ENCODE results near the gene PGM1.

The PGM1 gene

DNA sequence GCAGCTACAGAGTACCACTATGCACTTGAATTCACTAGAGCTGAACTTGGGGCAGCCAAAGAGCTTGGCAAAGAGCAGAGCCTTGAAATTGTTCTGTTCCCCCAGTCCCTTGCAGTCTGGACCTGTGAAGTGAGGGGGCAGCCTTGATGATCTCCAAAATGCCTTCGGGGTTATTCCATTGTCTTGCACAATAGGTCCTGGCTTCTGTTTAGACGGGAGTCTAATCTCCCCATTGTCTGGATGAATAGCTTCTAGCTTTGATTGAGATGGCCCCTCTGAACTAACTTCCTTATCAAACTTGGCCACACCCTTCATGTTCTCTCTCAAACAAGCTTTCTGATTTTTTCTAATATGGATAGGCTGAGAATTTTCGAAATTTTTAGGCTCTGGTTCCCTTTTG is 72.6 kb downstream of the PGM1 start:
- DNase-seq (ENCODE audit: low read depth in 2 of 2): no peak

DNA sequence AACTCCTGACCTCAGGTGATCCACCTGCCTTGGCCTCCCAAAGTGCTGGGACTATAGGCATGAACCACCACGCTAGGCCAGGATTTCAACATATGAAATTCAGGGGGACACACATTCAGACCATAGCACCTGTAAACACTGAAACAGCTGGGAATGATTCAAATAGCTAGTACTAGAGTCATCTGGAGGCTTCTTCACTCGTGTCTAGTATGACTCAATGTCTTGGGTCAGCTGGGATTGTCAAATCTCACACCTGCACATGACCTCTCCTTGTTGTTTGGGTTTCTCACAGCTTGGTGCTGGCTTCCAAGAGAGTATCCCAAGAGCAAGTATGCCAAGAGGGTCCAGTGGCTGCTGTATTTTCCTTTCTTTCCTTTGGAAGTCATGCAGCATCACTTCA is 75.1 kb downstream of the PGM1 start:
- no peak for DNase-seq (ENCODE audit: low read depth in 2 of 2)

GRCh38 chr1:63669151-63669961 is 76.1 kb downstream of the PGM1 start:
- DNase-seq (ENCODE audit: low read depth in 2 of 2): no peak

GRCh38 chr1:63670164-63670563 is 77.0 kb downstream of the PGM1 start:
- no peak for DNase-seq (ENCODE audit: low read depth in 2 of 2)

DNA sequence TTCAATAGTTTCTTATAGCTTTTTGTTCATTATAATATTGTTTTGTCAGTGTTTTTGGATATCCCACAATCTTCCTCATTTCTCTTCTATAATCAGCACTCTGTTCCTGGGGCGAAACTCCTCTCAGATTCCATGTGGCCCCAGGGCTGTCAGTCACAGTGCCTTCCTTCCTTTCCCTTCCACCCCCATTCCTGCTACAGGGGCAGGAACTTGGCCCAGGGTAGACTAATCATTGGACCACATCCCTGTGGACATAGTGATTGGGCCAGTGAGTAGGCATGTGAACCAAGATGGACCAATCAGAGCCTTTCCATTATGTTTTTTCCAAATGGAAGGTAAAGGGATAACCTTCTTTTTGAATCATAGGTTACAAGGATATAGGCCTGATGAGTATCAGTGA is 78.3 kb downstream of the PGM1 start:
- no peak for DNase-seq (ENCODE audit: low read depth in 2 of 2)

DNA sequence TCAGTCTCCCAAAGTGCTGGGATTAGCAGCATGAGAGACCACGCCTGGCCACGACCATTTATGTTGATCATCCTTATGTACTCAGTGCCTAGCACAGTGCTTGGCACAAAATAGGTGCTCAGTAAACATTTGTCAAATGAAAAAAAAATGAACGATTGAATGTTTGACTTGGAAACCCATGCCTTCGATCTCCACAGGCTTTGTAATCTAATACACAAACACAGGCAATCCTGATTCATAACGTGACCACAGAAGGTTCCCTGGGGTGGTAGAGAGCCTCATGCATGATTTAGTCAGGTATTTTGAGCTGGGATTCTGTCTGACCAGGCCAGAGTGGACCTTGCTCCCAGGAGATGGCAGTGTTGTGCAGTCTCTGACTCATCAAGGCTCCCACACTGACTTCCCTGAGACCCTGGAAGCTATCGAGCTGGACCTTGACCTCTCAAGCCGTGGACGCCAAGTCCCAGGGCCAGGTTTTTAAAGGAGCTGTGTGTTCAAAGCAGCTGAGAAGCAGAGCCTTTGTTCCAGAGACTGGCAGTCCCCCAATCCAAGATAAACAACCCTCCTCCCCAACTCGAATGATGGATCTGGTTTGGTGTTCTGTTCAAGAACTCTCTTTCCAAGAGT is 81.1 kb downstream of the PGM1 start:
- no peak for DNase-seq (ENCODE audit: low read depth in 2 of 2)

- DNase-seq (ENCODE audit: low read depth in 2 of 2): no peak
Observed at GRCh38 chr1:63674865-63675419, 81.7 kb downstream of the PGM1 start.

- DNase-seq (ENCODE audit: low read depth in 2 of 2): no peak
Observed at GRCh38 chr1:63675420-63675931, 82.3 kb downstream of the PGM1 start.

GRCh38 chr1:63677497-63677896 is 84.3 kb downstream of the PGM1 start:
- DNase-seq (ENCODE audit: low read depth in 2 of 2): no peak

DNA sequence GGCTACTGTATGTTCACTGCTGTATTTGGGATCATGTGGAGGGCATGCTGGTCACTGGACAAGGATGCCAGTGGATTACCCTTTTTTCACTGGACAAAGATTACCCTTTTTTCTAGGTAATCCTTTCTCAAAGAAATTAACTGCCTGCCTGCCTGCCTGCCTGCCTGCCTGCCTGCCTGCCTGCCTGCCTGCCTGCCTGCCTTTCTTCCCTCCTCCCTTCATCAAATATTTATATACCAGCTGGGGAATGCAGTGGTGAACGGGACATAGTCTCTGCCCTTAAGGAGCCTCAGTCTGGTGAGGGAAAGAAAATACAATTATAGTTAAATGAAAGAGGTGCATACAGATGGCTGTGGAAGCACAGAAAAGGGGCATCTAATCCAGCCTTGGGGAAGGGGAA is 85.0 kb downstream of the PGM1 start:
- DNase-seq (ENCODE audit: low read depth in 2 of 2): no peak

DNA sequence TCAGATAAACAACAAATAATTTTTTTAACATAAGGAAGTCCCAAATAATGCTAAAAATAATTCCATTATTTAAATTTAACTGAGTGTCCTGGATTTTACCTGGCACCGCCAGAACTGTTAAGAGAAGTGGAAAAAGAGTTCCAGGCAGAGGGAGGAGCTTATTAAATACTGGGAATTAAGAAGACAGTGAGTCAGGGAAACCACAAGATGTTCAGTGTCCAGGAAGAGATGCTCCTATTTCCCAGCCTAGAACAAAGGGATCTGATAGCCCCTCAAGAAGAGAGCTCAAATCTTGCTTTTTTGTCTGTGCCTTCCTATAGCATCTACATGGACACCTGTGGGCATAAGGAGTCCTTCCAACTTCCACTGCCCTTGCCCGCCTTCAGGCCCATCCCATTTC is 85.9 kb downstream of the PGM1 start:
- DNase-seq (ENCODE audit: low read depth in 2 of 2): no peak

DNA sequence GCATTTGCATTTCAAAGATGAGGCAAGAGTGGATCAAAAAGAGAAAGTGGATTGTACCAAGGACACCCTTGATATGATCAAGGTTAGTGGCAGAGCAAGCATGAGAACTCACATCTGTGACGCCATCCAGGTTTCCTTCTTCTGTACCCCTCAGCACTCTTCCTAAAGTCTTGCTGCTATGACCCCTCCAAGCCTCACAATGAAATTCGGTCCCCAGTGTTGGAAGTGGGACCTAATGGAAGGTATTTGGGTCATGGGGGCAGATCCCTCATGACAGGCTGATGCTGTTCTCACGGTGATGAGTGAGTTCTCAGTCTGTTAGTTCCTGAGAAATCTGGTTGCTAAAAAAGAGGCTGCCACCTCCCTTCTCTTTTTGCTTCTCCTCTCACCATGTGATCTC is 86.4 kb downstream of the PGM1 start:
- DNase-seq (ENCODE audit: low read depth in 2 of 2): no peak

GRCh38 chr1:63682936-63683335 is 89.7 kb downstream of the PGM1 start:
- no peak for DNase-seq (ENCODE audit: low read depth in 2 of 2)

- no peak for DNase-seq (ENCODE audit: low read depth in 2 of 2)
Observed at GRCh38 chr1:63683759-63684158, 90.5 kb downstream of the PGM1 start.

DNA sequence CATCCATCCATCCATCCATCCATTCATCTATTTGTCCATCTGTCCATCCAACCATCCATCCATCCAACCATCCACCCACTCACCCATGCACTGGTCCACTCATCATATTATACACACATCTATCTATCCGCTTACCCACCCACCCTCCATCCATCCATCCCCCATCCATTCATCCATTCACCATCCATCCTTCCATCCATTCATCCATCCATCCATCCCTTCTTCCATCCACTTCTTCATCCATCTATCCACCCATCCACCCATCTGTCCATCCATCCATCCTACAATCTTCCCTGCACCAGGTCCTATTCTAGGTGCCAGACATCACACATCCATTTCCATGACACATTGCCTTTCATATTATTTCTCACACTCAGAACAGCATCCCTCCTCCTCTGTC is 93.5 kb downstream of the PGM1 start:
- no peak for DNase-seq (ENCODE audit: low read depth in 2 of 2)

GRCh38 chr1:63688302-63688890 is 95.2 kb downstream of the PGM1 start:
- no peak for DNase-seq (ENCODE audit: low read depth in 2 of 2)

DNA sequence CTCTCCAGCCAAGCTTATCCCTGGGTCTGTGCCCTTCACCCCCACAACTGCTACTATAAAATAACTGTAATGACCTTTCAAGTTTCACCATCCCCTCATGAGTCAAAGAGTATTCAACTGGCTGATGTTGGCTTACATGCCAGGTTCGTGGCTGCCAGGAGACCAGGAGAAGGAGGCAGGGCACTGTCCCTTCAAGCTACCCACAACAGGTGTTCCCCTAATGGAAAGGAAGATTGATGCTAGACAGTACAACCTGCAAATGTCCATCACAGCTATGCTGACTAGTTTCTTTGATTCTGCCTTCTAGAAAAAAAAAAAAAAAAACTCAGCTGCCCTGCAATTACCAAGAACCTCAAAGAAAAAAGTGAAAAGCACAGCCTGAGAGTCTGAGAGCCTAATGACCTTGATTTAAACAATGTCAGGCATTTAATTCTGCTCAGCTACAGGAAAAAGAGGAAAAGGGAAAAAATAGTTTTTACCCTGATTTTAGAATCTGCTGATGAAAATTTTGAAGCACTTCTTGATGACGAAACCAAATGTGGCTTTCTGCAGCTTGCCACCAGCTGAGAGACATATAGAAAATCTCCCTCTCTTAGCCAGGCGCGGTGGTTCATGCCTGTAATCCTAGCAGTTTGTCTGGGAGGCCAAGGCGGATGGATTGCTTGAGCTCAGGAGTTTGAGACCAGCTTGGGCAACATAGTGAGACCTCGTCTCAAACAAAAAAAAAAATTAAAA is 97.9 kb downstream of the PGM1 start:
- no peak for DNase-seq (ENCODE audit: low read depth in 2 of 2)

GRCh38 chr1:63691701-63692425 is 98.7 kb downstream of the PGM1 start:
- DNase-seq (ENCODE audit: low read depth in 2 of 2): no peak

DNA sequence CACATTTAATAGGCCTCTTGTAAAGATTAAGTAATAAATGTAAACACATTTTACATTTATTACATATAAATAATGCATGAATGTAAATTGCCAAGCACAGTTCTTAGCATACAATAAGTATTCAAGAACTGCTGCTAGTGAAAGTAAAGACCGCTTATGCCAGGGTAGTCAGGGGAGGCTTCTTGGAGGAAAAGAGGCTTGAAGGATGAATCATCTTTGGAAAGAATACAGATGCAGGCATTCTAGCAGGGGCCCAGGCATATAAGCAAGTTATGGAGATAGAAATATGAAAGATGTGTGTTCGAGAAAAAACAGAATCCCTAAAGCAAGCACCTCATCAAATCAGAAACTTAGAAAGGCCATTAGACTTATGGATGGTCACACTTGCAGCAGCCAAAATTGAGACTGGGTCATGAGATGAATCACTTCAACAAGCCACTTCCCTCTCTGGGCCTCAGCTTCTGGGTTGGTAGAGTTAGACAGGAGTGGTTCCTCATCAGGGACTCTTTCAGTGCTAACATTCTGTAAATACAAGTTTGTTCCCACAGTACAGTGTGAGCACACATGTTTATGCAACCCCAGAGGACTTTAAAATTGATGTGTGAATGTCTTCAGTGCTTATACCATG is 100.8 kb downstream of the PGM1 start:
- no peak for DNase-seq (ENCODE audit: low read depth in 2 of 2)

DNA sequence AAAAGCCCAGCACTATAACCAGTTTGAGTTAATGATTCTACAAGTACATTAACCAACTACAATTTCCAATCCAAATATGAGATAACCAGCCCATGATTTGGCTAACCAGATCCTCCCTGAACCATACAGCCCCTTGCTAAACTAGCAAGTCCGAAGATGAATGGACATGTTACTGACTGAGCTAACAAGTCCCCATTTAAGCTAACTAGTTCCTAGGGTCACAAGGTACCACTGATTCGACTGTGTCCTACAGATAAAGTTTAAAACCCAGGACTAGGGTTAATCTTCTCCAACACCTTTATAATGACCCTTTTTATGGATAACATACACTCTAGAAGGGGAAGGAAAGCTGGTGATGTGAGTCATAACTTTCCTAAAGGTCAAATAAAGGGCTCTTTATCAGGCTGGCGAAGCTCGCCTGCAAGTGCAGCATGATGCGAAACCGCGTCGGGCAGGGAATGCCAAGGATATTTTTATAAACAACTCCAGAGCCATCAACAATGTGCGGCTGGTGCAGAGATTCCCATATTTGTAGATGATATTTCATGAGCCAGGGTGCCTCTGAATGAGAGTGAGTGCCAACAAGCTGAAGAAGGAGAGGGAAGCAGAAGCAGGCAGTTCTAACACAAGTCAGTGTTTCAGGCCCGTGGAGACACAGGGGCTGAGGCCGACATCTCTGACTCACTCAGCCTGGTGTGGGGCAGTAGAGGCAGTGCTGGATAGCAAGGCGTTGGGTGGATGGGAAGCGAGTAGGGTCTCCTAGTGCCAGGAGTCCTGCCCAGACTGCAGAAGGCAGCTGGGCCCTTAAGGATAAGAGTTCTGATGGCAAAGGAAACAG is 105.0 kb downstream of the PGM1 start:
- no peak for DNase-seq (ENCODE audit: low read depth in 2 of 2)
